ENCODE data around the gene PARM1.

The PARM1 gene

GRCh38 chr4:74942251-74942917, 9.5 kb downstream of the PARM1 start:
- DNase-seq (ENCODE audit: low read depth in 2 of 2) = no peak

- no peak for DNase-seq (ENCODE audit: low read depth in 2 of 2)
These were observed 10.0 kb downstream of the PARM1 start for GRCh38 chr4:74942918-74943253.

- DNase-seq (ENCODE audit: low read depth in 2 of 2) = no peak
These were observed 11.5 kb downstream of the PARM1 start for GRCh38 chr4:74944354-74944793.

GRCh38 chr4:74946196-74946595, 13.3 kb downstream of the PARM1 start:
- no peak for DNase-seq (ENCODE audit: low read depth in 2 of 2)

GRCh38 chr4:74947798-74948197, 14.9 kb downstream of the PARM1 start:
- DNase-seq (ENCODE audit: low read depth in 2 of 2) = no peak

GRCh38 chr4:74948236-74948635, 15.3 kb downstream of the PARM1 start:
- DNase-seq (ENCODE audit: low read depth in 2 of 2) = no peak

GRCh38 chr4:74950200-74950599, 17.3 kb downstream of the PARM1 start:
- DNase-seq (ENCODE audit: low read depth in 2 of 2) = no peak

GRCh38 chr4:74950882-74951281, 18.0 kb downstream of the PARM1 start:
- no peak for DNase-seq (ENCODE audit: low read depth in 2 of 2)

- no peak for DNase-seq (ENCODE audit: low read depth in 2 of 2)
These were observed 20.7 kb downstream of the PARM1 start for GRCh38 chr4:74953647-74954046.

- no peak for DNase-seq (ENCODE audit: low read depth in 2 of 2)
These were observed 26.0 kb downstream of the PARM1 start for GRCh38 chr4:74958881-74959280.

GRCh38 chr4:74961230-74961629, 28.3 kb downstream of the PARM1 start:
- DNase-seq (ENCODE audit: low read depth in 2 of 2) = no peak

GRCh38 chr4:74962584-74962983, 29.7 kb downstream of the PARM1 start:
- no peak for DNase-seq (ENCODE audit: low read depth in 2 of 2)

GRCh38 chr4:74964311-74964710, 31.4 kb downstream of the PARM1 start:
- no peak for DNase-seq (ENCODE audit: low read depth in 2 of 2)

GRCh38 chr4:74967324-74967723, 34.4 kb downstream of the PARM1 start:
- no peak for DNase-seq (ENCODE audit: low read depth in 2 of 2)

GRCh38 chr4:74968456-74969164, 35.7 kb downstream of the PARM1 start:
- DNase-seq (ENCODE audit: low read depth in 2 of 2) = no peak

- no peak for DNase-seq (ENCODE audit: low read depth in 2 of 2)
These were observed 36.9 kb downstream of the PARM1 start for GRCh38 chr4:74969507-74970474.

- no peak for DNase-seq (ENCODE audit: low read depth in 2 of 2)
These were observed 37.7 kb downstream of the PARM1 start for GRCh38 chr4:74970577-74970976.

GRCh38 chr4:74971862-74972261, 38.9 kb downstream of the PARM1 start:
- no peak for DNase-seq (ENCODE audit: low read depth in 2 of 2)

GRCh38 chr4:74975082-74975481, 42.2 kb downstream of the PARM1 start:
- no peak for DNase-seq (ENCODE audit: low read depth in 2 of 2)

- DNase-seq (ENCODE audit: low read depth in 2 of 2) = no peak
These were observed 43.2 kb downstream of the PARM1 start for GRCh38 chr4:74975848-74976824.

- no peak for DNase-seq (ENCODE audit: low read depth in 2 of 2)
These were observed 49.8 kb downstream of the PARM1 start for GRCh38 chr4:74982546-74983252.
